Keratinocyte (primary cell): ENCODE results near the gene CAPN5. TPM values are rescaled to one million over a fixed set of nuclear protein-coding genes. Genes with fewer than 3 reads are reported as not detected.

Experiments used
- DNase-seq: peaks from one replicate; pipeline ENCODE4 v3.0.0-alpha.2; 2011; ENCODE audit warnings: low read depth, missing footprints, low spot score
- FAIRE-seq: peaks from 2 replicates; lab custom pipeline; 2011; peaks lifted over from hg19 to GRCh38; lab: Jason Lieb, UNC
- H2AFZ ChIP-seq: 2 replicates; pipeline ENCODE4 v1.6.0; 2012; ENCODE audit warnings: low read length, control low read depth, inconsistent platforms; ENCODE audit not compliant: control insufficient read depth
- H3K27ac ChIP-seq: 2 replicates; pipeline ENCODE4 v1.5.1; 2011; ENCODE audit warnings: low read length; ENCODE audit not compliant: control insufficient read depth, insufficient read depth
- H3K27me3 ChIP-seq: 3 replicates; pipeline ENCODE4 v1.6.0; 2011; ENCODE audit warnings: low read length; ENCODE audit not compliant: control insufficient read depth, insufficient read depth; ENCODE audit errors: extremely low read depth
- H3K36me3 ChIP-seq, 2 experiments: 2 replicates in 1 of 2; 3 replicates in 1 of 2; pipeline ENCODE4 v1.5.1; 2011; ENCODE audit warnings: low read length in 2 of 2, mild to moderate bottlenecking in 1 of 2; ENCODE audit not compliant: control insufficient read depth in 2 of 2, insufficient read depth in 2 of 2; ENCODE audit errors: extremely low read depth in 1 of 2
- H3K4me1 ChIP-seq: 3 replicates; pipeline ENCODE4 v1.5.1; 2011; ENCODE audit warnings: low read length; ENCODE audit not compliant: control insufficient read depth, insufficient read depth; ENCODE audit errors: extremely low read depth
- H3K4me2 ChIP-seq: 3 replicates; pipeline ENCODE4 v1.6.0; 2011; ENCODE audit warnings: low read depth, low read length; ENCODE audit not compliant: control insufficient read depth, insufficient read depth; ENCODE audit errors: extremely low read depth
- H3K4me3 ChIP-seq, 3 experiments: fragments of 200-600 bp in 1 of 3; sonication (generic) in 1 of 3; 2 replicates in 2 of 3; 3 replicates in 1 of 3; pipeline ENCODE4 v1.5.1; 2011 to 2016; ENCODE audit warnings: low read length in 3 of 3, mild to moderate bottlenecking in 3 of 3, control low read depth in 2 of 3, inconsistent platforms in 1 of 3, low read depth in 1 of 3, mixed read lengths in 1 of 3, mixed run types in 1 of 3, moderate library complexity in 1 of 3; ENCODE audit not compliant: control insufficient read depth in 2 of 3, insufficient read depth in 2 of 3; ENCODE audit errors: extremely low read depth in 1 of 3
- H3K79me2 ChIP-seq: 2 replicates; pipeline ENCODE4 v1.6.0; 2012; ENCODE audit warnings: low read length; ENCODE audit not compliant: control insufficient read depth, insufficient read depth
- H3K9ac ChIP-seq: 3 replicates; pipeline ENCODE4 v1.6.0; 2011; ENCODE audit warnings: low read length; ENCODE audit not compliant: control insufficient read depth, insufficient read depth; ENCODE audit errors: extremely low read depth
- H3K9me1 ChIP-seq: 3 replicates; pipeline ENCODE4 v1.6.0; 2011; ENCODE audit warnings: low read length; ENCODE audit not compliant: control insufficient read depth, insufficient read depth; ENCODE audit errors: extremely low read depth
- H3K9me3 ChIP-seq: 2 replicates; pipeline ENCODE4 v1.5.1; 2012; ENCODE audit warnings: low read depth, low read length; ENCODE audit not compliant: control insufficient read depth
- H4K20me1 ChIP-seq: 3 replicates; pipeline ENCODE4 v1.6.0; 2011; ENCODE audit warnings: low read length; ENCODE audit not compliant: control insufficient read depth, insufficient read depth; ENCODE audit errors: extremely low read depth
- CTCF ChIP-seq, 3 experiments: IDR thresholded peaks in 1 of 3; conservative IDR thresholded peaks in 1 of 3; optimal IDR thresholded peaks in 1 of 3; 2 replicates in 2 of 3; 3 replicates in 1 of 3; pipeline versions ENCODE3 to v1.5.1; 2011; ENCODE audit warnings: low read length in 3 of 3, mild to moderate bottlenecking in 3 of 3, moderate library complexity in 2 of 3, control low read depth in 1 of 3, inconsistent platforms in 1 of 3; ENCODE audit not compliant: insufficient read depth in 2 of 3; ENCODE audit errors: extremely low read depth in 1 of 3
- EZH2 ChIP-seq: IDR thresholded peaks from one replicate; pipeline ENCODE4 v1.6.1; 2012; ENCODE audit warnings: inconsistent platforms, mild to moderate bottlenecking, low read length, moderate library complexity
- dilution Hi-C: fragments of 300-500 bp; cut with MboI; formaldehyde crosslinking; loops from one replicate; pipeline ENCODE4 v1.7.0; 2020; ENCODE audit warnings: low sequenced_read_pairs; ENCODE audit not compliant: extremely low pct_ligation_motif_present
- polyA plus RNA-seq, 5 experiments: library from polyadenylated mRNA; depleted of rRNA in 3 of 5; stranded (reverse) in 3 of 5; stranded (forward) in 1 of 5; unstranded in 1 of 5; fragments of >200 nt; gene quantifications; 1 replicate in 1 of 5; 2 replicates in 3 of 5; 3 replicates in 1 of 5; pipeline versions ENCODE4 v1.2.1 to v1.2.3, GENCODE V29; 2011 to 2012; ENCODE audit warnings: missing spikeins in 2 of 5, low read depth in 1 of 5, low replicate concordance in 1 of 5

The CAPN5 gene
- polyA plus RNA-seq, 1 donor (not counting 4 experiments of a cell fraction or from before 2014, with no cell fraction given): 1.2 TPM

DNA sequence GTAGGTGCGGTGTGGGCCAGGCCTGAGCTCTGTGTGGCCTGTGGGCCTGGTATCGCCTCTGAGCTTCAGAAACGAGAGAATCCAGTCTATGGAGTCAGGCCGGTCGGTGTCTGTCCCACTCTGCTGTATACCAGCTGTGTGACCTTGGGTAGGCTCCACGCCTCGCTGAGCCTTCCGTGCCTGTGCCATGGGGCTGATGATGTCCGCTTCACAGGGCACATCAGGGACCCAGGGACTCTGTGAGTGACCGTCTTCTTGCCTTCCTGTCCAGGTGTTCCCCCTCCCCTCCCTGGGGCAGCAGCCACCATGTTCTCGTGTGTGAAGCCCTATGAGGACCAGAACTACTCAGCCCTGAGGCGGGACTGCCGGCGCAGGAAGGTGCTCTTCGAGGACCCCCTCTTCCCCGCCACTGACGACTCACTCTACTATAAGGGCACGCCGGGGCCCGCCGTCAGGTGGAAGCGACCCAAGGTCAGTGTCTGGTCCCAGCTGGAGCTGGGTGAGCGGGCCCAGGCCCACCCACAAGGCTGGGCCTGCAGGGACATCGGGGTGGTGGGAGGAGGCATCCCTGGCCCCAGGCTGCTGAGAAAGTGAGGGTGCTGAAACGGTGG lies 17.9 kb downstream of the CAPN5 start:
- no peaks in the 10 kb centered on the region for H3K27me3 ChIP-seq
- H3K4me2 ChIP-seq: no peak overlapping the region
- no peak overlapping the region for H2AFZ ChIP-seq
- H3K27ac ChIP-seq: no peak overlapping the region
- H3K9me3 ChIP-seq: no peaks in the 10 kb centered on the region
- H3K4me1 ChIP-seq: no peaks in the 10 kb centered on the region
- FAIRE-seq (no peak), DNase-seq (no peak)
- H3K4me3 ChIP-seq: no peak overlapping the region
- no peaks in the 10 kb centered on the region for H4K20me1 ChIP-seq
- H3K79me2 ChIP-seq: no peaks in the 10 kb centered on the region
- H3K9me1 ChIP-seq: no peaks in the 10 kb centered on the region
- dilution Hi-C loops: no loop called here
- H3K9ac ChIP-seq: no peak overlapping the region
- TF ChIP-seq EZH2: no peak
- no peak for TF ChIP-seq CTCF (optimal IDR thresholded peaks at IDR 0.05 in 1 of 3, IDR thresholded peaks at IDR 0.05 in 1 of 3, conservative IDR thresholded peaks at IDR 0.05 in 1 of 3; ENCODE audit: extremely low read depth in 1 of 3, insufficient read depth in 2 of 3, low read length in 3 of 3)
- H3K36me3 ChIP-seq: no peaks in the 10 kb centered on the region

DNA sequence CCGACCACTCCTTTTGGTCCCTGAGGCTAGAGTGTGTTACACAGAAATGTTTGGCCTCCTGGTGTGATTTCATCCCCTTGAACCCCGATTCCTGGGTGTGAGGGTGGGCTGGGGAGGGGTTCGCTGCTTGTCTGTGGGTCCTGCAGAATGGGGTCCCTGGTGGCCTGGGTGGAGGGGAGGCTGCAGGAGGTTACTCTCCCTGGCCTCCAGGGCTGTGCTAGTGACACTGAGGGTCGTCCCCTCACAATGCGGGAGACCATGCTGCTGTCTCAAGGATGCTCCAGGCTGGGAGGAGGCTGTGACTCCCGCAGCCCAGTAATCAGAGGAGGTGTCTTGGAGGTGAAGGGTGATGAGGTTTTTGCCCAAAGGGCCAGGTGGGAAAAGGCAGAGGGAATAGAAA lies 18.9 kb downstream of the CAPN5 start:
- no peaks in the 10 kb centered on the region for H4K20me1 ChIP-seq
- H3K27ac ChIP-seq: no peak overlapping the region
- H3K36me3 ChIP-seq: no peaks in the 10 kb centered on the region
- peaks cover 1% of the 10 kb centered on the region for H3K4me1 ChIP-seq
- no peaks in the 10 kb centered on the region for H3K9me3 ChIP-seq
- no peak overlapping the region for H3K9ac ChIP-seq
- no peak for TF ChIP-seq CTCF (optimal IDR thresholded peaks at IDR 0.05 in 1 of 3, IDR thresholded peaks at IDR 0.05 in 1 of 3, conservative IDR thresholded peaks at IDR 0.05 in 1 of 3; ENCODE audit: extremely low read depth in 1 of 3, insufficient read depth in 2 of 3, low read length in 3 of 3)
- TF ChIP-seq EZH2: no peak
- no peak overlapping the region for H3K4me3 ChIP-seq
- no peak overlapping the region for H2AFZ ChIP-seq
- no peaks in the 10 kb centered on the region for H3K9me1 ChIP-seq
- no peak overlapping the region for H3K4me2 ChIP-seq
- DNase-seq (no peak), FAIRE-seq (no peak)
- no peaks in the 10 kb centered on the region for H3K79me2 ChIP-seq
- dilution Hi-C loops: no loop called here
- no peaks in the 10 kb centered on the region for H3K27me3 ChIP-seq
